GM12873 (cell line): ENCODE measurements around the gene TRDMT1.

Source experiments
- CTCF ChIP-seq: IDR thresholded peaks from 2 replicates; pipeline ENCODE4 v1.5.1; 2012; ENCODE audit warnings: low read depth, mild to moderate bottlenecking, moderate library complexity, low read length, control low read depth; ENCODE audit not compliant: insufficient read depth; ENCODE audit errors: missing control alignments

TRDMT1 gene

GRCh38 chr10:17145239-17145638 lies 56.2 kb downstream of the TRDMT1 start:
- no peak for TF ChIP-seq CTCF

- no peak for TF ChIP-seq CTCF
Observed at GRCh38 chr10:17144757-17145156, 56.7 kb downstream of the TRDMT1 start.

GRCh38 chr10:17144032-17144431 lies 57.4 kb downstream of the TRDMT1 start:
- TF ChIP-seq CTCF: no peak

GRCh38 chr10:17143055-17143690 lies 58.3 kb downstream of the TRDMT1 start:
- no peak for TF ChIP-seq CTCF

- TF ChIP-seq CTCF: no peak
Observed at GRCh38 chr10:17141504-17142229, 59.8 kb downstream of the TRDMT1 start.

GRCh38 chr10:17140386-17140761 lies 61.1 kb downstream of the TRDMT1 start:
- TF ChIP-seq CTCF: no peak

GRCh38 chr10:17138460-17139042 lies 62.9 kb downstream of the TRDMT1 start:
- TF ChIP-seq CTCF: no peak
